ENCODE results near the gene EML4.

DNA sequence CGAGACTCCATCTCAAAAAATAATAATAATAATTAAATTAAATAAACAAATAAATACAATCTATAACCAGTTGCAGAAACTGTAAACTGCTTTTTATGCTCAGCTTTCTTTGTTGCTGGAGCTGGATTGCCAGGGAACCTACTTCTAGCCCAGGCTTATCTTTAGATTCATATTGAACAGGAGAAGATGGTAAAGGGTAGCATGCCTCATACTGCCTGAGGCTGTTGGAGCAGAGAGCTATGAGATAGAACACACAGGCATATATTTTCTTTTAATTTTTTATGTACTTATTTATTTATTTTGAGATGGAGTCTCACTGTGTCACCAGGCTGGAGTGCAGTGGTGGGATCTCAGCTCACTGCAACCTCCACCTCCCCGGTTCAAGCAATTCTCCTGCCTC, 28.7 kb upstream of the EML4 start:
- no peak for TF ChIP-seq GATA3 (IDR thresholded peaks at IDR 0.05; ENCODE audit: low read depth, low read length)
- TF ChIP-seq GATA2 (IDR thresholded peaks at IDR 0.05; ENCODE audit: low read depth, low read length): no peak

Measured in SH-SY5Y (cell line).